WERI-Rb-1 (cell line): ENCODE data around the gene ARHGEF4.

ENCODE experiments used
- DNase-seq: peaks from one replicate; pipeline ENCODE4 v3.0.0-alpha.2; 2020
- H3K27ac ChIP-seq: fragments of 250-450 bp; sonication (Bioruptor Pico); 2 replicates; pipeline ENCODE4 v1.5.1; 2020; ENCODE audit warnings: mild to moderate bottlenecking, moderate library complexity
- H3K27me3 ChIP-seq: fragments of 250-450 bp; sonication (Bioruptor Pico); 2 replicates; pipeline ENCODE4 v1.5.1; 2021; ENCODE audit warnings: mild to moderate bottlenecking, low read depth, moderate library complexity; ENCODE audit not compliant: insufficient read depth, severe bottlenecking
- H3K36me3 ChIP-seq: fragments of 250-450 bp; sonication (Bioruptor Pico); 2 replicates; pipeline ENCODE4 v1.5.1; 2020; ENCODE audit warnings: mild to moderate bottlenecking, moderate library complexity
- H3K4me3 ChIP-seq: 2 replicates; pipeline ENCODE4 v1.5.1; 2011; ENCODE audit warnings: low read depth, mild to moderate bottlenecking, control low read depth, low read length
- H3K9me3 ChIP-seq: fragments of 250-450 bp; sonication (Bioruptor Pico); 2 replicates; pipeline ENCODE4 v1.5.1; 2021; ENCODE audit warnings: mild to moderate bottlenecking, moderate library complexity; ENCODE audit not compliant: severe bottlenecking
- TF ChIP-seq, protein P1 (sequence below): IDR thresholded peaks from 2 replicates; pipeline ENCODE4 v1.5.1; 2011; ENCODE audit warnings: low read depth, mild to moderate bottlenecking, control low read depth, inconsistent platforms, low read length

ARHGEF4 gene

DNA sequence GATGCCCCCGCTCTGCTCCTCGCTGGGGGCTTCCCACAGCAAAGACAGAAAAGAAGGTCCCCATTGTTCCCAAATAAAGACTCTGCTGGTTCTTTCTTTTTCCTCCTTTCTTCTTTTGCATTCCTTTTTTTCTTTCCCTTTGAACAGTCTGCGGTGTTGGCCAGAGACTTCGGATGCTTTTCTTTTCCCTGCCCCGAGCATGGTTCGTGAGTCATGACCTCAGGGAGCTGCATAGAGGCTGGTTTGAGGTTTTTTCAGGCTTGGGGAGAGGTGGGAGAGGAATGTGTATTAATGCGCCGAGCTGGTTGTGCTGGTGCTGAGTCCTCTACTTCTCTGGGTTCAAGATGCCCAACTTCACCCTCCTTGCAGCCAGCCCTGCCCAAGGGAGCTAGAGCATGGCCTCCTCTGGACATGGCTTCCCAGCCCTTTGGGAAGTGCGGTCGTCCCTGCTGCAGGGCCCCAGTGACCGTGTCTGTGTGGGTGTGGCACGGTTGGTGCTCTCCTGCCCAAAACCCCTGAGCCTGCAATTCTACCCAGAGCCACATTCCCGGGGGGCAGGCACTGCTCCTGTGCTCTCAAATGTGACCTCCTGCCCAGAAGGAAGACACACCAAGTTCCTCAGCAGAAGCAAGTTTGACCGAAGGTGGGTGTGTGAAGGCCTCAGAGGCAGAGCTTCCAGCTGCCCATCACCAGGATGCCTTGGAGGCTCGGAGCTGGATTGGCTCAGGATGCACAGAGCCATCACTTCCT, 9.0 kb upstream of the ARHGEF4 start:
- H3K36me3 ChIP-seq, result no peaks in the 10 kb centered on the region
- no peak for DNase-seq
- H3K27me3 ChIP-seq, result no peaks in the 10 kb centered on the region
- no peak overlapping the region for H3K4me3 ChIP-seq
- TF ChIP-seq, protein P1, sequence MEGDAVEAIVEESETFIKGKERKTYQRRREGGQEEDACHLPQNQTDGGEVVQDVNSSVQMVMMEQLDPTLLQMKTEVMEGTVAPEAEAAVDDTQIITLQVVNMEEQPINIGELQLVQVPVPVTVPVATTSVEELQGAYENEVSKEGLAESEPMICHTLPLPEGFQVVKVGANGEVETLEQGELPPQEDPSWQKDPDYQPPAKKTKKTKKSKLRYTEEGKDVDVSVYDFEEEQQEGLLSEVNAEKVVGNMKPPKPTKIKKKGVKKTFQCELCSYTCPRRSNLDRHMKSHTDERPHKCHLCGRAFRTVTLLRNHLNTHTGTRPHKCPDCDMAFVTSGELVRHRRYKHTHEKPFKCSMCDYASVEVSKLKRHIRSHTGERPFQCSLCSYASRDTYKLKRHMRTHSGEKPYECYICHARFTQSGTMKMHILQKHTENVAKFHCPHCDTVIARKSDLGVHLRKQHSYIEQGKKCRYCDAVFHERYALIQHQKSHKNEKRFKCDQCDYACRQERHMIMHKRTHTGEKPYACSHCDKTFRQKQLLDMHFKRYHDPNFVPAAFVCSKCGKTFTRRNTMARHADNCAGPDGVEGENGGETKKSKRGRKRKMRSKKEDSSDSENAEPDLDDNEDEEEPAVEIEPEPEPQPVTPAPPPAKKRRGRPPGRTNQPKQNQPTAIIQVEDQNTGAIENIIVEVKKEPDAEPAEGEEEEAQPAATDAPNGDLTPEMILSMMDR, result no peak
- H3K9me3 ChIP-seq, result no peaks in the 10 kb centered on the region
- no peak overlapping the region for H3K27ac ChIP-seq

DNA sequence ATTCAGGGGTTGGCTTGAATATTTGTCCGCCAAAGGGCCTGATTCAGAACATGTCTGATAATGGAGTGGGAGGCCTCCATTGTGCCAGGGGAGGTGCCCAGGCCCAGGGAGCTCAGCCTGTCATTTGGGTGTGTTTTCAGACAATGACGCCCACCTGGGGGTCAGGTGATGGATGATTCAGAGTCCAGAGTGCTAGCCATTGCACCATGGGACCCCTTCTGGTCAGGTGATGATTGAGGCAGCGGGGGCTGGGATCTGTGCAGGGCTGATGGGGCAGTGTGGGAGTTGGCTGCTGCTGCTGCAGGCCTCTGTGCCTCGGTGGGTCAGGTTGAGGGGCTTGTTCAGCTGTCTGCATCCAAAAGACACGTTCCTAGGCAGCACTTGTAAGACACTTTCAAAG, 8.3 kb upstream of the ARHGEF4 start:
- H3K27ac ChIP-seq, result no peak overlapping the region
- TF ChIP-seq, protein P1, result no peak
- H3K36me3 ChIP-seq, result no peaks in the 10 kb centered on the region
- DNase-seq, result no peak
- H3K27me3 ChIP-seq, result no peaks in the 10 kb centered on the region
- no peaks in the 10 kb centered on the region for H3K9me3 ChIP-seq
- no peak overlapping the region for H3K4me3 ChIP-seq

DNA sequence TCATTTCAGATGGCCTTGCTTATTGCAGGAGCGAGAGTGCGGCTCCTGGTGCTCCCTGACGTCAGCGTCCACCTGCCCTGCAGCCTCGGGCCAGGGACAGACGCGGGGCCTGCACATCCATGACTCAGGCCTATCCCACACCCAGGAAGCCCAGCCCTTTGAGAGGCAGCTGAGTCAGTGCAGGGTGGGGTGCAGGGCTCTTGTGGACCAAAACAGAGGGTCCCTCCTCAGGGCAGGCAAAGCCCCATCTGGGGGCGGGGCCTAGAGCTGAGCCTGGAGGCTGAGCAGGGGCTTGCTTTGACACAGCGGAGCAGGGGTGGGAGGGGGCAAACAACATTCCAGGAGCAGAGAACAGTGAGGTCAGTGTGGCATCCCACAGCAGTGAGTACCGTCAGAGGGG, 7.7 kb upstream of the ARHGEF4 start:
- Histone ChIP-seq H3K4me3 (no peak overlapping the region), H3K36me3 (no peaks in the 10 kb centered on the region), H3K9me3 (no peaks in the 10 kb centered on the region), H3K27ac (no peak overlapping the region), H3K27me3 (no peaks in the 10 kb centered on the region)
- DNase-seq, result no peak
- TF ChIP-seq, protein P1, result no peak

DNA sequence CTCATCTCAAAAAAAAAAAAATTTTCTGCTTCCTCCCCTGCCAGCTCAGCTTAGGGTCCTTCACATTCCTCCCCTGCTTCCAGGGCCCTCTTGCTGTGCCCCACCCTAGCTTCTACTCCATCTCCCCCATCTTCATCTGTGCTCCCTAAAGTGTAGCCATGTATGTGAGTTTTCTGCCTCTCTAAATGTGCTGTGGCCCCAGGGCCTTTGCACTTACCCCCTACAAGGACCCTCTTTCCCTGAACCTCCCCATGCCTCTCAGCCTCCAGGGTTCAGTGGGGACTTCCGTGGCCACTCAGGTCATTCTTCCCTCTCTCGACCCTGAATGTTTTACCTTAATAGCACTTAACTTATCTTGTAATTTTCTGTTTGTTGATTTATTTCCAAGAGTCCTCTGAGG, 6.2 kb upstream of the ARHGEF4 start:
- TF ChIP-seq, protein P1, result no peak
- no peak for DNase-seq
- H3K27ac ChIP-seq, result no peak overlapping the region
- H3K4me3 ChIP-seq, result no peak overlapping the region
- H3K27me3 ChIP-seq, result no peaks in the 10 kb centered on the region
- H3K36me3 ChIP-seq, result no peaks in the 10 kb centered on the region
- H3K9me3 ChIP-seq, result no peaks in the 10 kb centered on the region

DNA sequence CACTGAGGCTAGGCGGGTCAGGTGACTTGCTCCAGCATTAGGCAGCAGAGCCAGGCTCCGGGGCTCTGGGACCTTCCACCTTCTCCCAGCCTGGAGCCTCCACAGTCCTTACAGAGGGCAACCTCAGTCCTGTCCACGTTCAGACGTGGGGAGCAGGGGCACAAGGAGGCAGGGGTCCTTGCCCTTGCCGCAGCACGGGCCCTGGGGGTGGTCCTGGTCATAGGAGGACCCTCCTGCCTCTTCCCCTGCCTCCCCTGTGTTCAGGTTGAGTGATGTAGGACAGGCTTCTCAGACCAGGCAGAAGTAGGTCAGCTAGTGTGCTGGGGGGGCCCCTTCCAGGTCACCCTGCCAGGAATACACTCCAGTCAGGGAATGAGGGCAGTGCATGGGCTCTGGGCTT, 5.4 kb upstream of the ARHGEF4 start:
- Histone ChIP-seq H3K27ac (no peak overlapping the region), H3K9me3 (no peaks in the 10 kb centered on the region), H3K27me3 (no peaks in the 10 kb centered on the region), H3K36me3 (no peaks in the 10 kb centered on the region), H3K4me3 (no peak overlapping the region)
- DNase-seq, result no peak
- TF ChIP-seq, protein P1, result no peak
